Mucosa of stomach (tissue), 1 donor: ENCODE results near the gene PAQR3.
A peak's percentile ranks its signal among the peaks of the same experiment; 100 is the strongest.

Experiments
- H3K27me3 ChIP-seq: one replicate; pipeline ENCODE4 v1.7.0; 2013; ENCODE audit warnings: mild to moderate bottlenecking, low read length; ENCODE audit not compliant: control insufficient read depth, insufficient read depth
- H3K36me3 ChIP-seq: one replicate; pipeline ENCODE4 v1.7.0; 2013; ENCODE audit warnings: low read length; ENCODE audit not compliant: control insufficient read depth, insufficient read depth
- H3K4me1 ChIP-seq: one replicate; pipeline ENCODE4 v1.7.0; 2013; ENCODE audit warnings: mild to moderate bottlenecking, low read length; ENCODE audit not compliant: control insufficient read depth, insufficient read depth
- H3K4me3 ChIP-seq: one replicate; pipeline ENCODE4 v1.7.0; 2013; ENCODE audit warnings: low read length
- H3K9ac ChIP-seq: one replicate; pipeline ENCODE4 v1.7.0; 2013; ENCODE audit warnings: mild to moderate bottlenecking, low read length, moderate library complexity
- H3K9me3 ChIP-seq: one replicate; pipeline ENCODE4 v1.7.0; 2013; ENCODE audit warnings: mild to moderate bottlenecking, low read length, moderate library complexity; ENCODE audit not compliant: control insufficient read depth
- donor health status: Pancreatic carcinoma.

The PAQR3 gene

DNA sequence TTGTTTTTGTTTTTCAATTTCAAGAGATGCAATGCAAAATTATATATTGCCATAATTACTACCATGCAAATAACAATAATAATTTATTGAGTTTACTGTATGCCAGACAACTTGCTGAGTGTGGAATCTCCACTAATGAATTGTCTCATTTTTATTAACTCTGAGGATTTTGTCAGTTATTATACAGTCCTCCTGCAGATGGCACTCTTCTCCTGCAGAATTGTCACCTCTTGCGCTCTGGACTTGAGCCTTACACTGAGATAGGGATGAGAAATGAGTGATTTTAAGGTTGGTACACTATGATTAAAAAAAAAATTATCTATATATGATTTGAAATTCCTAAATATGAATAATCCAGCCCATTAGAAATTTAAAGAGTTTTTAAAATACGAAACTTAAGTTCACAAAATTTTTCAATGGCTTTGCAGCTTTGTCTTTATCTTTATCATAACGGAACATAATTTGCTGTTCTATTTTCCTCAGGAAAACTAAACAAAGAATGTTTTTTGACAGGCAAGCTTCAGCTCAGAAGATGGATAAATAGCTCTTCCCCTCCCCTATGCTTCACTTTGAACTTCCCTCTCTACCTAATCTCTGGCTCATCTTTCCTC lies 12.7 kb upstream of the PAQR3 start:
- Histone ChIP-seq H3K36me3 (no peaks in the 10 kb centered on the region), H3K4me1 (no peaks in the 10 kb centered on the region), H3K9ac (no peak overlapping the region), H3K27me3 (peaks cover 14% of the 10 kb centered on the region), H3K4me3 (no peak overlapping the region), H3K9me3 (no peaks in the 10 kb centered on the region)

DNA sequence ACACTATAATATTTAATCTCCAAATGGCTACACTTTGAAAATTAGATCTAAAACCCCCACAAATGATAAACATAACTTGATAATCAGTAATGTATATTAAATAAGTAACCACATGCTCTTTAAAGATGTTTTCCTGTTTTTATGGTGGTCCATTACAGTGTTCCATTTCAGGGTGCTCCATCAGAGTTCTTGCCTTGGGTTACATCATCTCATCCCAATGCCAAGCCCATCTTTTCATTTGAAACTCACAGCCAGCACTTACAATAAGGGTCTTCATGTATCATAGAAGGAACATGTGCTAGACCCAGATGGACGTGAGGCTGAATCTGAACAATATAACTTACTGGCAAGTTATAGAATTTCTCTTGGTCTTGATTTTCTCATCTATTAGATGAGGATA lies 10.5 kb upstream of the PAQR3 start:
- H3K27me3 ChIP-seq: peaks cover 14% of the 10 kb centered on the region
- H3K4me1 ChIP-seq: no peaks in the 10 kb centered on the region
- no peaks in the 10 kb centered on the region for H3K9me3 ChIP-seq
- H3K9ac ChIP-seq: no peak overlapping the region
- H3K4me3 ChIP-seq: no peak overlapping the region
- no peaks in the 10 kb centered on the region for H3K36me3 ChIP-seq

DNA sequence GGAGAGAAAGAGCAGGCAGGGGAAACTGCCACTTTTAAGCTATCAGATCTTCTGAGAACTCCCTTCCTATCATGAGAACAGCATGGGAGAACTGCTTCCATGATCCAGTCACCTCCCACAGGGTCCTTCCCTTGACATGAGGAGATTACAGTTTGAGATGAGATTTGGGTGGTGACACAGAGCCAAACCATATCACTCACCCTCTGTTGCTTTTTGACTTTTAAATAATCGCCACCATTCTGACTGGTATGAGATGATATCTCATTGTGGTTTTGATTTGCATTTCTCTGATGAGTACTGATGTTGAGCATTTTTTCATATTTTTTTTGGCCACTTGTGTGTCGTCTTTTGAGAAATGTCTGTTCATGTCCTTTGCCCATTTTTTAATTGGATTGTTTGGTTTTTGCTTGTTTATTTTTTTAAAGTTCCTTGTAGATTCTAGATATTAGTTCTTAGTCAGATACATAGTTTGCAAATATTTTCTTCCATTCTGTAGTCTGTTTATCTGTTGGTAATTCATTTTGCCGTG lies 6.5 kb upstream of the PAQR3 start:
- H3K9me3 ChIP-seq: no peaks in the 10 kb centered on the region
- H3K4me1 ChIP-seq: no peaks in the 10 kb centered on the region
- H3K27me3 ChIP-seq: peaks cover 3% of the 10 kb centered on the region
- no peak overlapping the region for H3K4me3 ChIP-seq
- no peaks in the 10 kb centered on the region for H3K36me3 ChIP-seq
- H3K9ac ChIP-seq: no peak overlapping the region

GRCh38 chr4:78944381-78944780 lies 5.1 kb upstream of the PAQR3 start:
- Histone ChIP-seq H3K27me3 (peaks cover 3% of the 10 kb centered on the region), H3K4me1 (no peaks in the 10 kb centered on the region), H3K4me3 (no peak overlapping the region), H3K9me3 (no peaks in the 10 kb centered on the region), H3K9ac (no peak overlapping the region), H3K36me3 (no peaks in the 10 kb centered on the region)

DNA sequence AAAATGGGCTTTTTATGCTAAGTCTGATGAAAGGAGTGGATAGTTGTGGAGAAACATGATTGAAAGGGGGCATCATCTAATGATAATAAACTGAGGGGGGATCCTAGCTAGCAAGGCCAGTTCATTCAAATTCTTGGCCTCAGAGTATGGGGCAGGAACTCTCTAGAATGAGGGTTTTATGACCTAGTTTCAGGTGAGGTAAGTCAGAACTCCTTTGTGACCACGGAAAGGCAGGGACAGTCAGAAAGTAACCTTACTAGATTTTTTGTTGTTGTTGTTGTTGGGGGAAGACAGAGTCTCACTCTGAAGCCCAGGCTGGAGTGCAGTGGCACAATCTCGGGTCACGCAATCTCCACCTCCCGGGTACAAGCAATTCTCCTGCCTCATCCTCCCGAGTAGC lies 1.5 kb upstream of the PAQR3 start:
- H3K9me3 ChIP-seq: no peaks in the 10 kb centered on the region
- H3K36me3 ChIP-seq: no peaks in the 10 kb centered on the region
- H3K4me3 ChIP-seq: no peak overlapping the region
- peaks cover 3% of the 10 kb centered on the region for H3K27me3 ChIP-seq
- no peak overlapping the region for H3K9ac ChIP-seq
- H3K4me1 ChIP-seq: peaks cover 6% of the 10 kb centered on the region

DNA sequence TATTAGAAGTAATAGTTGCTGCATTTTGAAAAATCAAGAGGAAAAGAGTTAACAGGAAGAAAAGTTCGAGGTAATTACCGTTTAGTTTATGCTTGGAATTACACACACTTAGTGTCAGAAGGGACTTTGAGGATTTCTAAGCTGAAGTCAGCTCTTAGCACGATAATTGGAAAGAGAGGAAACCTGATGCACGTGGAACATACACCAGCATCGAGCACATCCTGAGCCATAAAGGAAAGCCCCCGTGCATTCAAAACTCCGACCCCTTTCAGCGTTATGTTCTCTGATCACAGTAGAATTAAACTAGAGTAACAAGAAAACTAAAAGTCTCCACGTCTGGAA lies 400 bp upstream of the PAQR3 start:
- no peaks in the 10 kb centered on the region for H3K36me3 ChIP-seq
- peaks cover 6% of the 10 kb centered on the region for H3K4me1 ChIP-seq
- no peaks in the 10 kb centered on the region for H3K9me3 ChIP-seq
- H3K9ac ChIP-seq: no peak overlapping the region
- peak overlapping the region; percentile 15 for H3K4me3 ChIP-seq
- peaks cover 3% of the 10 kb centered on the region for H3K27me3 ChIP-seq

DNA sequence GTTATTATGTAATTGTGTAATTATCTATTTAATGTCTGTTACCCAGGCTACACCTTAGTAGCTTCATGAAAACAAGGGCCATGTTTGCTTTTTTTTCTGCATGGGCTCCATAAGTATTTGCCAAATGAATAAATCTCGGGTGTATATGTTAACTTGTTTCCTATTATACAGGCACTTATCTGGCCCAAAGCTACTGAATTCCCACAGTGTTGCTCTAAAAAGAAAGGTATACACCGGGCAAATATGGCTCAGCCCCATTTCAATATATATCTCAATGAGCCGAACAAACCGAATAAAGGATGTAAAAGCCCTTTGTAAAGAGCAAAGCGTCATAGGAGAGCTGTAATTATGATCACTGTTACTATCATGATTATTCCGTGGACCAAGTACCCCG lies 767 bp downstream of the PAQR3 start:
- Histone ChIP-seq H3K4me3 (peak overlapping the region; percentile 68), H3K9me3 (no peaks in the 10 kb centered on the region), H3K36me3 (no peaks in the 10 kb centered on the region), H3K27me3 (peaks cover 3% of the 10 kb centered on the region), H3K4me1 (peaks cover 6% of the 10 kb centered on the region), H3K9ac (peak overlapping the region; percentile 74)

DNA sequence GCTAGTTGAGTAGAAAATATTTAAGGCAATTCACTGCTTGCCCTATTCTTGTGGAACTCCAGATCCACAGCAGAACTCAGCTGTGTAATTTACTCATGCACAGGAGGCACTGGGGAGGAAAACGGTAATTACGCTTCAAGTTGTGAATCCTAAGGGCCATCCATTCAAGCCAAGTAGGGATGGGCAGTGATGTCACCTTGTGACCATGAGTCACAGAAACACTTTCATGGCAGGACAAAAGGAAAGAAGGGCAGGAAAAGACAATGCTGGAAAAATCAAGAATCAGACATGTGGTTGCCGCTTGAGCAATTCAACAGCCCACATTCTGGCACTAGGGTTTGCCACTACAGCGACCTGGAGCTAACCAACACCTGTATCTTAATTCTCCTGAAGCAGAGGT lies 1.4 kb downstream of the PAQR3 start:
- Histone ChIP-seq H3K27me3 (peaks cover 3% of the 10 kb centered on the region), H3K9ac (no peak overlapping the region), H3K4me3 (no peak overlapping the region), H3K36me3 (no peaks in the 10 kb centered on the region), H3K4me1 (peaks cover 6% of the 10 kb centered on the region), H3K9me3 (no peaks in the 10 kb centered on the region)

GRCh38 chr4:78936989-78937388 lies 2.2 kb downstream of the PAQR3 start:
- Histone ChIP-seq H3K27me3 (peaks cover 2% of the 10 kb centered on the region), H3K9ac (no peak overlapping the region), H3K9me3 (no peaks in the 10 kb centered on the region), H3K4me1 (peaks cover 6% of the 10 kb centered on the region), H3K4me3 (no peak overlapping the region), H3K36me3 (no peaks in the 10 kb centered on the region)

GRCh38 chr4:78930016-78930629 lies 9.1 kb downstream of the PAQR3 start:
- Histone ChIP-seq H3K9ac (no peak overlapping the region), H3K4me3 (no peak overlapping the region), H3K36me3 (no peaks in the 10 kb centered on the region), H3K27me3 (no peaks in the 10 kb centered on the region), H3K4me1 (peaks cover 4% of the 10 kb centered on the region), H3K9me3 (no peaks in the 10 kb centered on the region)

- peaks cover 4% of the 10 kb centered on the region for H3K4me1 ChIP-seq
- no peak overlapping the region for H3K4me3 ChIP-seq
- H3K36me3 ChIP-seq: no peaks in the 10 kb centered on the region
- H3K9me3 ChIP-seq: no peaks in the 10 kb centered on the region
- H3K27me3 ChIP-seq: no peaks in the 10 kb centered on the region
- H3K9ac ChIP-seq: no peak overlapping the region
Observed at GRCh38 chr4:78928835-78929234, 10.4 kb downstream of the PAQR3 start.

- Histone ChIP-seq H3K4me3 (no peak overlapping the region), H3K9me3 (no peaks in the 10 kb centered on the region), H3K27me3 (no peaks in the 10 kb centered on the region), H3K9ac (no peak overlapping the region), H3K36me3 (no peaks in the 10 kb centered on the region), H3K4me1 (peaks cover 4% of the 10 kb centered on the region)
Observed at GRCh38 chr4:78926826-78927225, 12.4 kb downstream of the PAQR3 start.
